ENCODE measurements around the gene SH3BP2.

The SH3BP2 gene

DNA sequence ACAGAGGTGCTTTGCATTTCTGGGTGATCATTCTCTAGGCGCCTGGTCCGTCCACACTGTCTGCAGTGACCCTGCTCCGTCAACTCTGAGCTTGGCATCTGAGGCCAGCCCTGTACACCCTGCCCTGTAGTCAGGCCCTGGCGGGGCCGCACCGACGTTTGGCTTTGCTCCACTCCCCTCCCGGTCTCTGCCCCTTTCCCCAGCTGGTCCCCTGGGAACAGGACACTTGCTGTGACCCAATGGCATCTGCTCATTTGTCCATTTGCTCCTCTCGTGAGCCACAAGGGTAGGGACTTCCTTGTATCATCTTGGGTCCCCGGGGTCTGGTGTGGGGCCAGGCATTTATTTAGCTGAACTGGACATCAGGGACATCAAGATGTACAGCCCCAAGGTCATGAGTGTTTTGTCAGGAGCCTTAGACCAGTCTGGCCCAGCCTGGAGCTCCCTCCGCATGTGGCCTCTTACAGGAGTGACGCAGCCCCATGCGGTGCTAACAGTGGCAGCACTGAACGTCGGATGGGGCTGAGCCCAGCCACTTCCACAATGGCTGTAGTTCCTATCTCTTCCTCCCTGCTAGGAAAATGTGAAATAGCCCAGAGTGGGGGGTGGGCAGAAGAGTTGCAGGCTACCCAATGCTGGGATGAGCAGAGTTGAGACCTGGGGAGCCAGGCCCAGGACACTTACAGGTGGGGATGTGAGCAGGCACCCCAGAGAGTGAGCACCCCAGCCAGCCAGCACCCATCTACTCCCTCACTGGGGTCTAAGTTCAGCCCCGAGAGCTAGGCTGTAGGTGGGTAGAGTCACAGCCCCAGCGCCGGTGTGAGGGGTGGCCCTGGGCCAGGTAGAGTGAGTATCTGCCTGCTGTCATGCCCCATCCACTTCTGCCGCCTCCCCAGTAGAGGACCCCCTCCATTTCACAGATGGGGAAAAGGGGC is 2.0 kb upstream of the SH3BP2 start:
- DNase-seq = no peak

DNA sequence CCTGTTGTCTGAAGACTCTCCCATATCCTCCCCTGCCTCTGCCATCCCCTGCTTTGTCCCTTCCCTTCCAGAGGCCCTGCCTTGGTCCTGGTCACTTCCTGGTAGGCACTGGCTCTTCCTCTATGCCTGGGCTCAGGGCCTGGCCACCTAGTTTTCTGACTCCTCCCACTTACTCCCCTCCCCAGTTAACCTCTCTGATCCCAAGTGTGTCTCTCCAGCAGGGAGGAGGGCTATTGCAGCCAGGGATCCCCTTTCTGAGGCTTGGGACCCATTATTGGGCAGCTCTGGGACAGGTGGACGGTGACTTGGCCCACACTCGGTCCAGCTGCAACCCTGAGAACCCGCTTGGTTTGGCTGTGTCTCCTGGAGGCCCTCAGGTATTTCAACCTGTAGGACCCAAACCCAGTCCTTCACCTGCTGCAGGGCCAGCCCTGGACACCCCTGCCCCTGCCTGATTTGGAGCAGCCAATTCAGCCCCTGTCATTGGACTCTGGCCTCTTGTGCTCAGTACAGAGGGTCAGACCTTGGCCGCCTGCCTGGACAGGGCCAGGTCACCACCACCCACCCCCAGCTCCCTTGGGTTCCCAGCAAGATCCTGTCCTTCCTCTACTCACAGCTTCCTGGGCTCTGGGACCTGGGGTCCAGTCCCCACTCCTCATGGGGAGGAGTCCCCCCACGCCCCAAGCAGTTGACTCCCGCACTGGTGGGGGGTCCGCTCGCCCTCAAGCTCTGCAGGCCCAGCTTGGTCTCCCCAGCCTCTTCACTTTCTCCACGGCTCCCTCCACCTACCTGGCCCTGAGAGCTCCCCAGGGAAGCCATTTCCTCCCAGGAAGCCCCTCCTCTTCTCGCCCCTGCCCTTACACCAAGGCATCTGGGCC is 1.1 kb upstream of the SH3BP2 start:
- no peak for DNase-seq

DNA sequence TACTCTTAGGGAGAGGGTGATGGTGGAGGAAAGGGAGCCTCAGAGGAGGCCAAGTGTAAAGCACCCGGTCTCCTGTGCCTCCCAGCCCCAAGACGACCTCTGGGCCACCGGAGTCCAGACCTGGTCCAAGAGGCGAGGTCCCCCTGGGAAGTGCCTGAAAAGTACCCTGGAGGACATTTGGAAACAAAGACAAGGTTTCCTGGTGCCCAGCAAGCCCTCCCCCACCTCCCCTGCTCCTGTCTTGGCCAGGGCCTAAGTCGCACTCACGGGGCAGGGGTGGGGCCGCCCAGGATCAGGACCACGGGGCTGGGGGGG is 532 bp upstream of the SH3BP2 start:
- no peak for DNase-seq

DNA sequence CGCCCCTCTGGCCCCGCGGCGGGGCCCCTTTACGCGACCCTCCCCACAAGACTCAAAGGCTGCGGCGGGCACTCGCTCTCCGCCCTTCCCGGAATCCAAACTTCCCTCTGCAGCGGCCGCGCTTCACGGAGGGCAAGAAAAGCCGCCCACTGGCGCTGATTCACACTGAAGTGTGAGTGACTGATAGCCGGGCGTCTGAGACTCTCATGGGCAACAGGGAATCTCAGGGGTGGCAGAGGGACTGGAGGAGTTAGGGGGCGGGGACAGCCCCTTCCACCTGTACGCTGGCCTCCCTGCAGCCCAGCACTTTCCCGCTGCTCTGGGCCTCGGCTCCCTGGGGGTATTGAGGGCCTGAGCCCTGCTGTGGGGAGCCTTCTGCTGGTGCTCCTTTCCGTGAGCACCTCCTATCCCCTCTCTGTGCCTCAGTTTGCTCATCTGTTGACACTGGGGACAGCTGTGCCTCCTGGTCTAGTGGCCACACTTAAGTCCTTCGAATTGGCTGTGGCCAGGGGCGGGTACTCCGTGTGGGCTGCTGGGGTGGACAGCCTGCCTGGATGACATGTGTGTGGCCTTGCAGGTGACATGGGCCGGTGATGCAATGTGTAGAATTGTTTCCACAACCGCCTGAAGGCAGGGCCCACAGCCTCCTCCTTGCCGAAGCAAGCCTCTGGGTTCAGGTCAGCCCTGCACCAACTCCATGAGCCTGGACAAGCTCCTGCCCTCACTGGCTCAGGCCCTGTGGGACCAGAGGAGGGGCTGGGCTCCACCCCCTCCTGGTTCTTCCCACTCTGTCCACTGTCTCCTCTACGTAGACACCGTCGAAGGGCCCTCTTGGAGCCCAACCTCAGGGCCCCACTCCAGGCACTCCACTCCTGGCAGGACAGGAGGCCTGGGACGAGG is 951 bp downstream of the SH3BP2 start:
- DNase-seq = no peak

DNA sequence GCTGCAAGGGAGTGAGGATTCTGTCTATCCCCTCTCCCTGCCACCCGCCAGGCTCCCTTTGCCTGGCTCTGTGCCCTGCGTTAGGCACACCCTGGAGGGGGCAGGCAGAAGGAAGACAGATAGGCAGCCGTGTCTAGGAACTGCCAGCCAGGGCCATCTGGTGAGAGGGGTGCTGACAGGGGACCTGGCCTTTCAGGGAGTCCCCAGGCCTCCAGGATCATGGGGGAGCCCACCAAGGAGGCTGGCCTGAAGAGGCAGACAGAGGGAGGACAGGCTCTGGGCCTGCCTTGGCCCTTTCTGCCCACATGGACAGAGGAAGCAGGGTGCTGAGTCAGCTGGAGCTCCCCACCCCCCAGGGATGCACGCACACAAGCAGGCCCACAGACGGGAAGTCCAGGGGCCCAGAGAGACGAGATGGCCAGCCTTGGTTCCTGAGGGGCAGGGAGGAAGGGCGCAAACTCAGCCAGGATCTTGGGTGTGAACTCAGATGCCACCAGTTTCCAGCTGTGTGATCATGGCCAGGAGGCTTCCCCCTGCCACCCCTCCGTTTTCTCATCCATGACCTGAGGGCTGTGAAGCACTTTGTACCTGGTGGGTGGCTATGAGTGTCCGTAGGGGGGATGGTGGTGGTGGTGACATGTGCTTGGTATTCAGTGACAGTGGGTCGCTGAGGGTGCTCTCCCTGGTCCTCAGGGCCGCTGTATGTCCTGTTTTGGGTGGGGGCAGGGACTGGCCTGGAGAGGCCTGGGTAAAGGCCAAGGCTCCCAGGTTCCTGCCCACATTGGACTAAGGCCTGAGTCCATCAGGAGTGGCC is 1.8 kb downstream of the SH3BP2 start:
- peak in 11 of 58 donors; percentile 12 to 52 (median 44) for DNase-seq

DNA sequence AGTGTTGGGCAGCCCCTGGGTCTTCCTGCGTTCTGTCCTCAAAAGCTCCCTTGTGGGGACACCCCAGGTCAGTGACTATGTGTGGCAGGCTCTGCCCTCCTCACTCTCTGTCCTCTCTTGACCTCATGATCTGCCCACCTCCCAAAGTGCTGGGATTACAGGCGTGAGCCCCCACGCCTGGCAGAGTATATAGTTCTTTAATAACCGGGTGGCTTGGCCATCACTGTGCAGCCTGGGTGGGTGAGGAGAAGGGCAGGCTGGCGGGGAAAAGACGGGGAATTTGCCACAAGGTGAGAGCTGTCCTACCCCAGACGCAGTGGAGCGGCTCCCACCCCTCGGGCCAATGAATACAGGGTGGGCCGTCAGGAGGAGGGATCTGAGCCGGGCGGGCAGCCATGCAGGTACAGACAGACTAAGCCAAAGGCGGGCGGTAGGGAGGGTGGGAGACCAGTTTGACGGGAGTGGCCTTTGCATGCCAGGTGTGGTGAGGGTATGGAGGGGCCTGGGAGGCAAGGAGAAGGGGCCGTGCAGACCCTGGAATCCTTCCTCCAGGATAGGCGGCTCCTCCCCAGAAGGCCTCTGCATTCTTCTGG is 2.5 kb downstream of the SH3BP2 start:
- no peak for DNase-seq

DNA sequence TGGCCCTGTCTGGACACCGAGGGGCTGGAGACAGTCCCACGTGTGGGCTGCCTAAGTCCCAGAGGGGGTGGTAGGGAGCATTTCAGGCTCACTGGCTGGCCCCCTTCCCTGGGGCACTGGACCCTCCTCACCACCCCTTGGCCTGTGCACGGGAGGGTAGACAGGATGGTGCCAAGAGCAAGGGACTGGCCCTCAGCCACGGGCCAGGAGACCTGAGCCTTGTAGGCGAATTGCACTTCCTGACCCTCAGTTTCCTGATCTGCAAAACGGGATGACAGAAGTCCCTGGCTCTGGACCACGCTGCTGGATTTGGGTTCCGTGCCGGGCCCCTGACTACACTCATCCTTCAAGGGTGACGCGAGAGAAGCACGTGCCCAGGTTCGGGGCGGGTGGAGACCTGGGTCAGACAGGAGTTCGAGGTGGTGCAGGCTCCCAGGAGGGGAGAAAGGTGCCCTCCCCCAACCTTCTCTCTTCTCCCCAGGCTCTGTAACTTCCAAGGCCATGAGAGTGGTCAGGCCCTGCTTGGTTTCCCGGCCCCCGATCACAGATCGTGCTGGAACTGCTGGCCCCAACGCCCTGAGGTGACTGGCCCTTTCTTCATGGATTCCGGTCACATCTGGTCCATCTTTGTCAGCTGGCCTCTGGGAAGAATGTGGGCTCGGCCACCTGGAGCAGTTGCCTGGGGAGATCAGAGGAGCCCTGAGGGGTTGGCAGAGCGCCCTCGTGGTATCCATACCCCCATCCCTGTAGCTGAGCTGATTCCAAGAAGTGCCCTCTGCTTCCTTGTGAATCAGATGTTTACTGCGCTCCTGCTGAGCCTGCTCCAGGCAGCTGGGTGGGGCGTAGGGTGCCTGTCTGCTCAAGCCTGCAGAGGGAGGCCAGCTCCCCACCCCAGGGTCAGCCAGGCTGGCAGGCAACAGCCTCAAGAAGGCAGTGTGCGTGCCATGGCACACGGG is 3.3 kb downstream of the SH3BP2 start:
- peak in 1 of 58 donors; percentile 38 for DNase-seq

DNA sequence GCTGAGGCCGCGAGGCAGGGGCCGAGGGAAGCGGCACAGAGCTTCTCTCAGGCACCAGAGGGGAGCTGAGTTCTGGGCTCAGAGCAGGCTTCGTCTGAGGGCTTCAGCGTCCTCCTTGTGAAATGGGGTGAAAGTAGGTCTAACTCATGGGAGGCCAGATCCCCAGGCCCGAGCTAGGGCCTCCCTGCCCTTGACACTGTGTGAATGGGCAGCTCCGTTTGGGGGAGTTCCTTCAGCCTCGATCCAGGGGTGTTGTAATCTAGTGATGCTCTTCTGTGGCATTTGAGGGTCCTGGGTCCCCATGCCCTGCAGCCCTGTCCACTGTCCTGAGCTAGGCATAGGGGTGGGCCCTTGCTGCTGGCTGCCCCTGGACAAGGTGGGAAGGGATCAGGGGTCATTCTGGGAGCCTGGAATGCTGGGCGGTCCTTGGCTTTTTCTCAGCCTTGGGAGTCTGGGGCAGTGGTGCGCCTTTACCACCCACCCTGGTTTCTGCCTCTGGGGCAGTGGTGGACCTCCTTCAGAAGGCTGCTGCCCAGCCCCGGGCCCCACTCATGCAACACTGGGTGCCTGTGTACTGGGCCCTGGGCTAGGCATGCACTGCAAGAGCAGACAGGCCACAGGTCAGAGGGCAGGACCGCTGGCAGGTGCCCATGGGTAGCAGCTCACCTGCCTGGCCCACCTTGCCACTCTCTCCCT is 4.1 kb downstream of the SH3BP2 start:
- no peak for DNase-seq

DNA sequence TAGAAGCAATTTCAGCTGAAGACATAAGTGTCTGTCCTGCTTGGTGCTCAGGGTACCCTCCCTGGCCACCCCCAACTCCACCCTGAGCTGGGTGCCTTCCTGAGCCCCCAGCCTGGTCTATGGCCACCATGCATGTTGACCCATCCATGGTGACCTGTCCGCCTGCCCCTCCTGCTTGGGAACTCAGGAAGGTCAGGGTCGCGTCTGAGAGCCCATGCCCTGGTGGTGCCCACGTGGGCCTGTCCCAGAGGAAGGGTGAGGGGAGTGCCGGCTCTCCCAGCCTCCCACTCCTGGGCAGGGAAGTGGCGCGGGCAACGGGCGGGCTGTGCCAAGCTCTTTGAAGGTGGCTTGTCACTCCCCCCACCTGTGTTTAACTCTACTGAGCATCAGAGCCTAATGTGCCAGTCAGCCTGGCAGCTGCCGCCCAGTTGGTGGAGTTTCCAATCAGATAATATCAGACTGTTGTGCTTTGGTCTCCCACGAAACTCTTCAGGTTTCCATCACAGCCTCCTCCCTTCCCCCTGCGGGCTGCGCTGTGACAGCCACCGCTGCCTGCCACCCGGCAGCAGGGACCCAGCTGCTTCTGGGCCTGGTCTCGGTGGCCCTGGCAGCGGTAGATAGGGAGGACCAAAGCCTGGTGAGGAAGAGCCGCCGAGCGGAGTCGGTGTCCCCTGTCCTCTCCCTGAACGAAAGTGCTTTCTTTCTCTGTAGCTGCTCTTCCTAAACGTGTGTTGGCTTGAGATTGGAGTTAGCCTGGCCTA is 4.8 kb downstream of the SH3BP2 start:
- no peak for DNase-seq

DNA sequence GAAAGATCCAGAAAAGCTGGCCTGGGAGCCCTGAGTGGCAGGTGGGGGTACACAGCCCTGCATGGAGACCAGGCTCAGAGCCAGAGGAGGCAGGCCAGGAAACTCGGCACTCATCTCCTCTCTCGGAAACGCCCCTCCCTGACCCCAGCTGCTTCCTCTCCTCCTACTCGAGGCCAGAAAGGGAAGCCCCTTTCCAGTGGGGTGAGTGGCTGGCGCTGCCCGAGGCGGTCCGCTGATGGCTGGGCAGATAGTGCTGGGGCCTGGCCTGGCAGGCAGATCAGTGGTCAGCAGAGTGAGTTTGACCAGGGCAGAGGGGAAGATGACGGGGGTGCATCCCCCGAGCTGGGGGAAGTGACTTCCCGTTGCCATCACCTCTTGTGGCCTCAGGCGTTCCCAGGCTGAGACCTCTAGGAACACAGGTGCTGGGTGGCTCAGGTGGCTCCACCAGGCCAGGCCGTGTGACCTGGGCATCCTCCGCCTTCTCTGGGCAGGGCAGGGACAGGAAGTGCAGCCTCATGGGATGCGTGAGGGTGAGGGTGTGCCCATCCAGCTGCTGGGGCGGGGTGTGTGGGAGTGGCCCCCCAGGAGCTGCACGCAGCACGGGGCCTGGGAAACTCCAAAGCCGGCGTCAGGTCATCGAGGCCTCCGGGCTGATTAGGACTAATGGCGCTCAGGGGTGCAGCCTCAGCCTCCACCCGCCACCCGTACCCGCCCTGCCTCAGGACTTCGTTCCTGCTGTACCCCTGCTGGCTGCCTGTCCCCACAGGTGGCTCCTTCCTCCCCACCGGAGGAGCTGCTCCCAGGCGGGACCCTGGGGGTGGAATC is 5.7 kb downstream of the SH3BP2 start:
- DNase-seq = peak in 26 of 58 donors; percentile 20 to 67 (median 42)

DNA sequence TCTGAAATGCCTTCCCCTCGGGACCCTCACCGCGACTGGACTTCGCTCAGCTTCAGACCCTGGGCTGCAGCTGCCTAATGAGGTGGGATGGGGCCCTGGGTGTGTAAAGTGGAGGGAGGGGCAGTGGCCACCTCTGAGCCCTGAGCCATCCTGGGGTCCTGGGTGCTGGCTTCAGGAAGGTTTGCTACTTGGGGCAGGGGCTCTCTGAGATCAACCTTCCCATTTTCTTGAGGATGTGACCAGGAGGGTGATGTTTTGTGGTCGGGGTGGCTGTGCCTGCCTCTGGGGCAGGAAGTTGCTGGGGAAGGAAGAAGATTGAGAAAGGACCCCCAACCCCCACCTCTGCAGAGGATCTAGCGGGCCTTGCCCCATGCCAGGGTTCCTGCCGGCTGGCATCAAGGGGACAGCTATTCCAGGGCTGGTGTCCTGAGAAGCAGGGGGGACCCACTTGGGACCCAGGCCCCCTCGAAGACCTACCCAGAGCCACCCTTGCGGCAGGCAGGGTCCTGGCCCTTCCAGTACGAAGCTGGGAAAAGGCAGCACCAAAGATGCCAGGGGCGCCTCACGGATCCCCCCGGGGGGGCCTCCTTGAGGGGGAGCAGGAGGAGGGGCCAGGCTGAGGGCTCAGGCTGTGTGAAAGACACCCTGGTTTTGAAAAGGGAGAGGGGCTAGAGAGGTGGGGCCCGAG is 6.5 kb downstream of the SH3BP2 start:
- no peak for DNase-seq

DNA sequence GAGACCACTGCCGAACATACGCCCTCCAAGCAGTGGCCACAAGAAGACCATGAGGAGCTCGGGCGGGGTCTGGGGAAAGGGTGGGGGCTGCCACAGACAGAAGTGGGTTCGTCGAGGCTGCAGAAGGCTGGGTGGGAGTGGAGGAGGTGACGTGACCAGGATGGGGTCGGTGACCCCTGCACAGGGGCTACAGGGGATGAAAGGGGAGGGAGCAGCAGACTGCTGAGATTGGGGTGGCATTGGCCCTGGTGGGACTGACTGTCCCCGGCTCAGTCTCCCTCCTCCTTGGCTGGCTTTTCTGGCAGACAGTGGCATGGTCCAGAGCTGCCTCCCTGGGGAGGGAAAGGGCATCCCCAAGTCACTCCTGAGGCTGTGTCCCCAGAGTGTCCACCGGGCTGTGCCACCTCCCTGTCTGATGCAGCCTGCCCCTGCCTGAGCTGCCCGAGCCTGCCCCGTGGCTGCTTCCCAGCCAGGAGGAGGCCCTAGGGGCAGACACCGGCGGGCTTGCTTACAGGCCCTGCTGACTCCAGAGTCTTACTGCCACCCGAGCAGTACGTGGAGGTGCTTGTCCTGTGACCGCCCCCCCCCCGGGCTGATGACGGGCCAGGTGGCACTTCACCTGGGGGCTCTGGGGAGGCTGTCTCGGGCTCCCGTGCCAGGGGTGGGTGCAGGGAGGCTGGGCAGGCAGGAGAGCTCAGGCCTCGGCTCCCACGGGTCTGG is 7.2 kb downstream of the SH3BP2 start:
- peak in 5 of 58 donors; percentile 20 to 47 (median 36) for DNase-seq

DNA sequence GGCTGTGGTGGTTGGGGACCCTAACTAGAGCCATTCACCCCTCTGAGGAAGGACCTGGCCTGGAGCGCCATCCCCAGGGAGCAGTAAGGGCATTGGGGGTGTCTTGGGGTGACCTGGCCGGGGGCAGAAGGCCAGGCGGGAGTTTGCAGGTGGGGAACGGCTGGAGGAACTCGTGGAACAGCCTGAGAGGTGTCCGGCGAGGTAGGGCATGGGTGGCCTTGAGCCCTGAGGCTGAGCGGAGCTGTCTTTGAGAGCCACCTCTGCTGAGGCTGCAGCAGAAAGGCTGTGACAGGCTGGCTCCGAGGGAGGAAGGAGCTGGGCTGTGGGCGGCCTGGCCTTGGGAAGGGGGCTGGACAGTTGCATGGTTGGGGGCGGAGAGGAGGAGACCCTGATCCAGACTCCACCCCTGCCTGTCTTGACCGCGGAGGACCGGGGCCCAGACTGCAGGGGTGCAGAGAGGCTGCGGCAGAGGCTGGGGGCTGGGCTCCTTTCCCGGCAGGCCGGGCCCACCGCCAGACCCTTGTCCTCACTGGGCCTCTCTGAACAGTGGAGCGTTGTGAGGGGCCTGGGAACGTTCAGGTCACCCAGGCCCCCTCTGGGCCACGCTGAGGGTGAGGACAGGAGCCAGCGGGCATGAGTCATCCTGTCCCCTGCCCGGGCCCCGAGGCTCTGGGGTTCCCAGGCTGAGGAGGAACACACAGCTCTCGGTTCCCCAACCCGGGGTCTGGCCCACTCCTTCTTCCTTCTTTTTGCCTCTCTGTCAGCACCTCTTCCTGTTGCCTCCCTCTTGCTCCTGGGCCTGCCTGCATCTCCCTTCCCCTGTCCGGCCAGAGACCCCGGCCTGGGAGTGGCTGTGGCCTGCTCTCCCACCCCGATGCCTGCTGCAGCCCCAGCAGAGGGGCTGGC is 8.1 kb downstream of the SH3BP2 start:
- peak in 54 of 58 donors; percentile 27 to 93 (median 82) for DNase-seq
